ENCODE measurements around the gene ABCA1.

DNA sequence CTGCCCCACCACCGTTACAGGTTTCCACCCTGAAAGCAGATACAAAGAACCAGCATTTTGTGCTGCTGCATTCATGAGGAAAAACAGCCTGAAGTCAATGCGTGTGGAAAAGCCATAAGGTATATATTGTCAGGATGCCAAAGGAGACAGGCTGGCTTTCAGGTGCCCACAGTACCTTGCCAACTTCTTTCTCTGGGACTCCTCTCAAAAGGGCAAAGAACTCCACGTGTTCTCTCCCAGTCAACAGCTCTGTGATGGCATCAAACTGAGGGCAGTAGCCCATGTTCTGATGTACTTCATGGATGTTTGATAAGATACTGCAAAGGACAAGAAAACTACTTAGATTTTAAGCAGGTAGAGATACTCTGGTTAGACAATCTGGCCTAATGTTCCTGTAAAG is 139.7 kb downstream of the ABCA1 start:
- TF ChIP-seq, protein P1, sequence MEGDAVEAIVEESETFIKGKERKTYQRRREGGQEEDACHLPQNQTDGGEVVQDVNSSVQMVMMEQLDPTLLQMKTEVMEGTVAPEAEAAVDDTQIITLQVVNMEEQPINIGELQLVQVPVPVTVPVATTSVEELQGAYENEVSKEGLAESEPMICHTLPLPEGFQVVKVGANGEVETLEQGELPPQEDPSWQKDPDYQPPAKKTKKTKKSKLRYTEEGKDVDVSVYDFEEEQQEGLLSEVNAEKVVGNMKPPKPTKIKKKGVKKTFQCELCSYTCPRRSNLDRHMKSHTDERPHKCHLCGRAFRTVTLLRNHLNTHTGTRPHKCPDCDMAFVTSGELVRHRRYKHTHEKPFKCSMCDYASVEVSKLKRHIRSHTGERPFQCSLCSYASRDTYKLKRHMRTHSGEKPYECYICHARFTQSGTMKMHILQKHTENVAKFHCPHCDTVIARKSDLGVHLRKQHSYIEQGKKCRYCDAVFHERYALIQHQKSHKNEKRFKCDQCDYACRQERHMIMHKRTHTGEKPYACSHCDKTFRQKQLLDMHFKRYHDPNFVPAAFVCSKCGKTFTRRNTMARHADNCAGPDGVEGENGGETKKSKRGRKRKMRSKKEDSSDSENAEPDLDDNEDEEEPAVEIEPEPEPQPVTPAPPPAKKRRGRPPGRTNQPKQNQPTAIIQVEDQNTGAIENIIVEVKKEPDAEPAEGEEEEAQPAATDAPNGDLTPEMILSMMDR (IDR thresholded peaks at IDR 0.05): no peak
- no peak for TF ChIP-seq POLR2A (IDR thresholded peaks at IDR 0.05)
- TF ChIP-seq POLR2AphosphoS5 (IDR thresholded peaks at IDR 0.05; ENCODE audit: insufficient read depth in 1 of 2, low read depth in 1 of 2): no peak

Data from vagina (tissue), 2 donors.